ENCODE results near the gene CREBZF. TPM values are rescaled to one million over a fixed set of nuclear protein-coding genes. Genes with fewer than 3 reads are reported as not detected.
"Not testable (repeated sequence)": the region's sequence is repeated elsewhere in the genome, so short reads cannot be mapped to it uniquely, and the experiment has no call there.

CREBZF gene
- total RNA-seq, 1 donor from 2014 or later: 109 TPM

DNA sequence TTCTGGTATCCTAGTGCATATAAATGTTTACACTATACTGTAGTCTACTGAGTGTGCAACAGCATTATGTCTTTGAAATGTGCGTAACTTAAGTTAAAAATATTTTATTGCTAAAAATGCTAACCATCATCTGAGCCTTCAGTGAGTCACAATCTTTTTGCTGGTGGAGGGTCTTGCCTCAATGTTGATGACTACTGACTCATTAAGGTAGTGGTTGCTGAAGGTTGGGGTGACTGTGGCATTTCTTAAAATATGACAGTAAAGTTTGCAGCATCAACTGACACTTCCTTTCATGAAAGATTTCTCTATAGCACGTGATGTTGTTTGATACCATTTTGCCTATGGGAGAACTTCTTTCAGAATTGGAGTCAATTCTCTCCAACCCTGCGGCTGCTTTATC, 8.5 kb upstream of the CREBZF start:
- Histone ChIP-seq H3K9me3 (ENCODE audit: low read depth) (no peaks in the 10 kb centered on the region), H4K20me1 (ENCODE audit: low read depth) (no peaks in the 10 kb centered on the region), H2AFZ (replicated peaks) (no peak overlapping the region), H3K79me2 (ENCODE audit: low read depth) (no peaks in the 10 kb centered on the region), H3K36me3 (no peaks in the 10 kb centered on the region), H3K4me2 (no peak overlapping the region), H3K9ac (no peak overlapping the region), H3K27me3 (no peaks in the 10 kb centered on the region), H3K4me3 (no peak overlapping the region), H3K27ac (no peak overlapping the region), H3K4me1 (peaks cover under 1% of the 10 kb centered on the region), H3F3A (ENCODE audit: low read depth) (no peaks in the 10 kb centered on the region)
- Mint-ChIP-seq H3K27ac (no peak overlapping the region), H3K27me3 (ENCODE audit: insufficient read depth, low read depth) (peaks cover 2% of the 10 kb centered on the region), H3K36me3 (no peaks in the 10 kb centered on the region), H3K9me3 (no peaks in the 10 kb centered on the region), H3K4me3 (no peak overlapping the region), H3K4me1 (no peaks in the 10 kb centered on the region)
- no peak for DNase-seq (ENCODE audit: low spot score)
- TF ChIP-seq CTCF (IDR thresholded peaks at IDR 0.05) (no peak), EZH2phosphoT487 (IDR thresholded peaks at IDR 0.05) (no peak), EZH2 (IDR thresholded peaks at IDR 0.05) (no peak)

DNA sequence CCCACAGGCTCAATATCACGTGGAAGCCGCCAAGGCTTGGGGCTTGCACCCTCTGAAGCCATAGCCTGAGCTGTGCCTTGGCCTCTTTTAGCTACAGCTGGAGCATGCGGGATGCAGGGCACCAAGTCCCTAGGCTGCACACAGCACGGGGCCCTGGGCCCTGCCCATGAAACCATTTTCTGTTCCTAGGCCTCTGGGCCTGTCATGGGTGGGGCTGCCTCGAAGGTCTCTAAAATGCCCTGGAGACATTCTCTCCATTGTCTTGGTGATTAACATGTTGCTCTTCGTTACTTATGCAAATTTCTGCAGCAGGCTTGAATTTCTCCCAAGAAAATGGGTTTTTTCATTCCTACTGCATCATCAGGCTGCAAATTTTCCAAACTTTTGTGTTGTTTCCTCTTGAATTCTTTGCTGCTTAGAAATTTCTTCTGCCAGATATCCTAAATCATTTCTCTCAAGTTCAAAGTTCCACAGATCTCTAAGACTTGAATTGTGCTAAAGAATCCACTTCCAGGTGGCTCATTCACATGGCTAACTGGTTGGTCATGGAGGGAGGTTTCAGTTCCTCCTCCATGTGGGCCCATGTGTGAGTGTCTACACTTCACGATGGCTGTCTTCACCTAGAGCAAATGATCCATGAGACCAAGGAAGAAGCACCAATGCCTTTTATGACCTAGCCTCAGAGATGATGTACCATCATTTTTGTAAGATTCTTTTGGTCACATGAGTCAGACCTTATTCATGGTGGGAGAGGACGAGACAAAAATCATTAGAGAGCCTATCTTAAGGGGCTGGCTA, 7.4 kb upstream of the CREBZF start:
- no peak for DNase-seq (ENCODE audit: low spot score)
- Histone ChIP-seq H3K27ac (no peak overlapping the region), H3K4me3 (no peak overlapping the region), H3F3A (ENCODE audit: low read depth) (no peaks in the 10 kb centered on the region), H3K4me1 (no peaks in the 10 kb centered on the region), H3K4me2 (no peak overlapping the region), H3K36me3 (no peaks in the 10 kb centered on the region), H3K9ac (no peak overlapping the region), H3K9me3 (ENCODE audit: low read depth) (no peaks in the 10 kb centered on the region), H3K79me2 (ENCODE audit: low read depth) (no peaks in the 10 kb centered on the region), H4K20me1 (ENCODE audit: low read depth) (no peaks in the 10 kb centered on the region), H3K27me3 (no peaks in the 10 kb centered on the region), H2AFZ (replicated peaks) (no peak overlapping the region)
- no peaks in the 10 kb centered on the region for H3K4me1 Mint-ChIP-seq
- H3K27me3 Mint-ChIP-seq (ENCODE audit: insufficient read depth, low read depth): peaks cover 2% of the 10 kb centered on the region
- TF ChIP-seq EZH2phosphoT487 (IDR thresholded peaks at IDR 0.05): no peak
- TF ChIP-seq CTCF (IDR thresholded peaks at IDR 0.05): no peak
- no peak for TF ChIP-seq EZH2 (IDR thresholded peaks at IDR 0.05)
- no peaks in the 10 kb centered on the region for H3K9me3 Mint-ChIP-seq
- no peak overlapping the region for H3K4me3 Mint-ChIP-seq
- no peak overlapping the region for H3K27ac Mint-ChIP-seq
- H3K36me3 Mint-ChIP-seq: no peaks in the 10 kb centered on the region

DNA sequence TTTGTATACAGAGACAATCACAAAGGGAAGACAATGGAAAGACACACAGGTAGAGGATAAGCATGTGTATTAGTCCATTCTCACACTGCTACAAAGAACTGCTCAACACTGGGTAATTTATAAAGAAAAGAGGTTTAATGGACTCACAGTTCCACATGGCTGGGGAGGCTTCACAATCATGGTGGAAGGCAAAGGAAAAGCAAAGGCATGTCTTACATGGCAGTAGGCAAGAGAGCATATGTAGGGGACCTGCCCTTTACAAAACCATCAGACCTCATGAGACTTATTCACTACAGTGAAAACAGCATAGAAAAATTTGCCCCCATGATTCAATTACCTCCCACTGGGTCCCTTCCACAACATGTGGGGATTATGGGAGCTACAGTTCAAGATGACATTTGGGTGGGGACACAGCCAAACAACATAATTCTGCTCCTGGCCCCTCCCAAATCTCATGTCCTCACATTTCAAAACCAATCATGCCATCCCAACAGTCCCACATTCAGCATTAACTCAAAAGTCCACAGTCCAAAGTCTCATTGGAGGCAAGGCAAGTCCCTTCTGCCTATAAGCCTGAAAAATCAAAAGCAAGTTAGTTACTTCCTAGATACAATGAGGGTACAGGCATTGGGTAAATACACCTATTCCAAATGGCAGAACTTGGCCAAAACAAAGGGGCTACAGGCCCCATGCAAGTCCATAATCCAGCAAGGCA, 6.2 kb upstream of the CREBZF start:
- H3K36me3 Mint-ChIP-seq; H3K79me2 ChIP-seq (ENCODE audit: low read depth); H3K36me3 ChIP-seq; DNase-seq (ENCODE audit: low spot score); H3K27ac Mint-ChIP-seq; H4K20me1 ChIP-seq (ENCODE audit: low read depth); H3K9me3 Mint-ChIP-seq; H3K27me3 ChIP-seq; H3K4me3 Mint-ChIP-seq; H3K9me3 ChIP-seq (ENCODE audit: low read depth); H3K4me1 ChIP-seq; H3K27me3 Mint-ChIP-seq (ENCODE audit: insufficient read depth, low read depth); H3K27ac ChIP-seq; H2AFZ ChIP-seq (replicated peaks); H3K4me1 Mint-ChIP-seq; H3K4me3 ChIP-seq; H3F3A ChIP-seq (ENCODE audit: low read depth); H3K9ac ChIP-seq; H3K4me2 ChIP-seq: not testable (repeated sequence)

DNA sequence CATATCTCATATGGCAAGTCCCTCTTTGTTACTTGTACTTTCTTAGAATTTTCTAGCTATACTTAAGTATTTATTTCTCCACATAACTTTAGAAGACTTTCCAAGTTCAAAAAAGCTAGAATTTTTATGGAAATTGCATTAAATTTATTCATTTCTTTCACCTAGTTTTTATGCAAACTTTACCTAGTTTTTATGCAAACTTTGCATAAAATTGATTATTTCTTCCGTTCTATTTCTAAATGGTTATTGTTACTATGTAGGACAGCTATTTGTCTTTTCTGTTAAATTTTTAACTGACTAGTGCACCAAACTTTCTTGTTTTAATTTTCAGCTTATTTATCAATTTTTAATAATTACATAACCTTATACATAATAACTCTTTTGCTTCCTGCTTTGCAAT, 3.2 kb upstream of the CREBZF start:
- TF ChIP-seq EZH2phosphoT487 (IDR thresholded peaks at IDR 0.05): no peak
- TF ChIP-seq EZH2 (IDR thresholded peaks at IDR 0.05): no peak
- TF ChIP-seq CTCF (IDR thresholded peaks at IDR 0.05): no peak
- Histone ChIP-seq H3F3A (ENCODE audit: low read depth) (peaks cover 23% of the 10 kb centered on the region), H3K4me1 (peaks cover 8% of the 10 kb centered on the region), H3K27ac (no peak overlapping the region), H3K27me3 (no peaks in the 10 kb centered on the region), H3K4me3 (no peak overlapping the region), H4K20me1 (ENCODE audit: low read depth) (peaks cover 15% of the 10 kb centered on the region), H3K4me2 (no peak overlapping the region), H2AFZ (replicated peaks) (no peak overlapping the region), H3K9ac (no peak overlapping the region), H3K36me3 (peaks cover under 1% of the 10 kb centered on the region), H3K9me3 (ENCODE audit: low read depth) (no peaks in the 10 kb centered on the region), H3K79me2 (ENCODE audit: low read depth) (peaks cover 20% of the 10 kb centered on the region)
- Mint-ChIP-seq H3K27me3 (ENCODE audit: insufficient read depth, low read depth) (peaks cover 3% of the 10 kb centered on the region), H3K4me3 (no peak overlapping the region), H3K36me3 (peaks cover 9% of the 10 kb centered on the region), H3K27ac (no peak overlapping the region), H3K9me3 (no peaks in the 10 kb centered on the region), H3K4me1 (peaks cover 14% of the 10 kb centered on the region)
- no peak for DNase-seq (ENCODE audit: low spot score)

Measured in neural progenitor cell (in vitro differentiated cells).